T-cell (primary cell): ENCODE measurements around the gene CASP10. TPM values are rescaled to one million over a fixed set of nuclear protein-coding genes. Genes with fewer than 3 reads are reported as not detected.

ENCODE experiments used
- ATAC-seq, 4 experiments: fragments of 200-7000 bp in 3 of 4; fragments of 150-1000 bp in 1 of 4; cut with Tn5 transposase; replicated peaks in 1 of 4; 1 replicate in 3 of 4; 2 replicates in 1 of 4; pipeline ENCODE4 v1.10.0; 2021; ENCODE audit warnings: moderate library complexity in 3 of 4, mild to moderate bottlenecking in 2 of 4, moderate number of reproducible peaks in 1 of 4
- CTCF ChIA-PET, 2 donors: fragments of 300-600 bp; sonication (Branson Sonifier 250); formaldehyde crosslinking; loops; one replicate each; lab custom pipeline; 2022; ENCODE audit warnings: antibody characterized with exemption in 2 of 2; lab: Charles Lee
- POLR2A ChIA-PET, 2 donors: fragments of 300-600 bp; sonication (Branson Sonifier 250); formaldehyde crosslinking; loops; one replicate each; lab custom pipeline; 2022; ENCODE audit warnings: antibody characterized with exemption in 2 of 2; lab: Charles Lee
- DNase-seq, 35 experiments: peaks; one replicate each; pipeline versions ENCODE4 v3.0.0 to v3.0.0-alpha.2; 2013 to 2023
- H3K27ac ChIP-seq: one replicate; pipeline ENCODE4 v1.5.1; 2013; ENCODE audit warnings: low read length
- H3K27me3 ChIP-seq, 2 experiments: replicated peaks in 1 of 2; 1 replicate in 1 of 2; 2 replicates in 1 of 2; pipeline versions ENCODE4 v1.6.1 to v1.7.0; 2013; ENCODE audit warnings: low read length in 1 of 2, mixed read lengths in 1 of 2; ENCODE audit not compliant: control insufficient read depth in 2 of 2, insufficient read depth in 2 of 2; ENCODE audit errors: extremely low read depth in 1 of 2
- H3K36me3 ChIP-seq, 2 donors: 1 replicate in 1 of 2; 2 replicates in 1 of 2; pipeline versions ENCODE4 v1.6.1 to v1.7.0; 2013; ENCODE audit warnings: low read length in 1 of 2; ENCODE audit not compliant: control insufficient read depth in 2 of 2, insufficient read depth in 1 of 2; ENCODE audit errors: extremely low read depth in 1 of 2
- H3K4me1 ChIP-seq, 2 experiments: 1 replicate in 1 of 2; 2 replicates in 1 of 2; pipeline versions ENCODE4 v1.6.1 to v1.7.0; 2013; ENCODE audit warnings: low read length in 2 of 2, mixed read lengths in 1 of 2; ENCODE audit not compliant: insufficient read depth in 2 of 2, control insufficient read depth in 1 of 2; ENCODE audit errors: extremely low read depth in 1 of 2
- H3K4me3 ChIP-seq, 2 donors: 1 replicate in 1 of 2; 2 replicates in 1 of 2; pipeline versions ENCODE4 v1.5.1 to v1.7.0; 2013; ENCODE audit warnings: mild to moderate bottlenecking in 2 of 2, low read length in 1 of 2, moderate library complexity in 1 of 2; ENCODE audit not compliant: control insufficient read depth in 1 of 2; ENCODE audit errors: extremely low read depth in 1 of 2
- H3K9me3 ChIP-seq: 2 replicates; pipeline ENCODE4 v1.7.0; 2013
- H3K27ac Mint-ChIP-seq, 2 donors: one replicate each; pipeline ENCODE4 v1.8.0; 2020 to 2021; ENCODE audit warnings: mild to moderate bottlenecking in 2 of 2, mixed read lengths in 2 of 2
- H3K27me3 Mint-ChIP-seq, 2 donors: one replicate each; pipeline ENCODE4 v1.8.0; 2021 to 2022; ENCODE audit warnings: mixed read lengths in 2 of 2
- H3K36me3 Mint-ChIP-seq: one replicate; pipeline ENCODE4 v1.8.0; 2021; ENCODE audit warnings: mixed read lengths
- H3K4me1 Mint-ChIP-seq, 3 donors: one replicate each; pipeline ENCODE4 v1.8.0; 2020 to 2022; ENCODE audit warnings: mixed read lengths in 3 of 3, mild to moderate bottlenecking in 1 of 3
- H3K4me3 Mint-ChIP-seq, 3 donors: one replicate each; pipeline ENCODE4 v1.8.0; 2020 to 2022; ENCODE audit warnings: mild to moderate bottlenecking in 3 of 3, mixed read lengths in 3 of 3, moderate library complexity in 3 of 3
- H3K9me3 Mint-ChIP-seq, 3 donors: one replicate each; pipeline ENCODE4 v1.8.0; 2020 to 2022; ENCODE audit warnings: mixed read lengths in 3 of 3
- WGBS: methylation state at CpG from one replicate; pipeline ENCODE4 v1.1.5; 2013; ENCODE audit warnings: missing lambda C conversion rate; ENCODE audit not compliant: insufficient coverage; 5-methylcytosine and 5-hydroxymethylcytosine counted together
- total RNA-seq, 35 experiments: library from RNA in 6 of 35; stranded (reverse) in 6 of 35; fragments of 120-200 nt in 1 of 35; gene quantifications; one replicate each; pipeline versions ENCODE4 v1.2.1 to v1.2.4 and lab custom pipeline; 2013 to 2026

CASP10 gene
- total RNA-seq, 5 donors from 2014 or later (not counting 1 experiment from before 2014, with no cell fraction given), result 23.3 to 46.4 (median 29.2) TPM

DNA sequence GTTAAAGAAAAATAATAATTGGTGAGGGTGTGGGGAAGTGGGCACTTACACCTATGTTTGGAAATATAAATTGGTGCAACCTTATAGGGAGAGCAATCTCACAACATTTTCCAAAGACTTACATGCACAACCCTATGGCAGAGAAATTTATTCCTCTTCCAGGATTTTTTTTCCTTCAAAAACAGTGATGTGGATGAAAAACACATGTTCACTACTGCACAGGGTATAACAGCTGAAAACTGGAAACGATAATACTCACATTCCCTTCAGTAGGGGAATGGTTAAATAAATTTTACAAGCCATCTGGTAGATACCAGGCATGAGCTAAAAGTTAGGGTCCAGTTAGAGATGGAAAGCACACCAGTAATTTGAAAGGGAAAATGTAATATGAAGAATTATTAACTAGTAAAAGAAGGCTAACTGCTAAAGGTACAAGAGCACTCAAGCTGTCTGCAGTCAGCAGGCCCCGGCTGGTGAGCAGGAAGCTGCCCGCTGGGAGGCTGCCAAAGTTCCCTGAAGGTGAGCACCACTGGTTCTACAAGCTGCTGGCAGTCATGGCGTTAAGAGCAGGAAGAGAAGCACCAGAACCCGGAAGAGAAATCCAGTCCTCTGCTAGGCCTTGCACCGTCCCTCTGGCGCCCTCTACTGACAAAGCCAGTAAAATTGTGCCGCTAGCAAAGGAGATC lies 49.0 kb downstream of the CASP10 start:
- CTCF ChIA-PET, result interaction anchor here (0.6 to 3.4 kb wide), 75 partner anchors 9 to 549 kb away, joined by 3 to 168 read pairs (median 6); partner anchors contain the start of genes CASP10 (in 2 of the 2), CASP8 (in 2 of the 2), ALS2 (in 1 of the 2) and CFLAR (in 1 of the 2)
- H3K27ac ChIP-seq, result peak overlapping the region; percentile 81
- H3K4me3 ChIP-seq, result no peak overlapping the region
- Mint-ChIP-seq H3K4me3 (peak overlapping the region; percentile 57 to 94 (median 89)), H3K36me3 (peaks cover 10% of the 10 kb centered on the region), H3K27ac (peak overlapping the region; percentile 72 to 93), H3K9me3 (no peaks in the 10 kb centered on the region), H3K27me3 (no peaks in the 10 kb centered on the region), H3K4me1 (peaks cover 44 to 60% (median 56%) of the 10 kb centered on the region in 3 donors)
- H3K36me3 ChIP-seq, result no peaks in the 10 kb centered on the region
- POLR2A ChIA-PET, result interaction anchor here (0.5 to 3.0 kb wide), 7 partner anchors 30 to 1935 kb away, joined by 3 to 32 read pairs (median 6); partner anchors contain the start of genes CASP10 (in 1 of the 2), CASP8 (in 1 of the 2) and CLK1 (in 1 of the 2)
- peaks cover 40 to 43% of the 10 kb centered on the region in 2 experiments for H3K4me1 ChIP-seq
- DNase-seq (peak; percentile 75 to 97 (median 88)), ATAC-seq (peak; percentile 53 to 56 (median 54))
- H3K27me3 ChIP-seq, result no peaks in the 10 kb centered on the region
- WGBS, result 0% methylated on average over 6 of the region's 8 CpGs
- H3K9me3 ChIP-seq, result no peaks in the 10 kb centered on the region

DNA sequence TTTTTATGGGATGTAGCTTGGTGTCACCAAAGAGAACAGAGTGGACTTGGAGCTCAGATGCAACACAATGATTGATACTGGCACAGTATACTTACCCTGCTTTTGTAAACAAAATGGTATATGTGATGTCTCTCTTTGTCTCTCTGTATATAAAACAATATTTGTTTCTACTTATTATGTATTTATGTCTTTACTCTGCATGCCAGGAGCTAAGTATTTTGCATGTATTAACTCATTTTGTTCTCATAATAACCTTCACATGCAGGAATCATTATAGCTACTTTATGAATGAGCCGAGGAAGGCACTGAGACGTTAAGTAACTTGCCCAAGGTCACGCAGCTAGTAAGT lies 49.5 kb downstream of the CASP10 start:
- CTCF ChIA-PET, result interaction anchor here (0.6 to 3.4 kb wide), 79 partner anchors 10 to 723 kb away, joined by 3 to 168 read pairs (median 6); partner anchors contain the start of genes CASP10 (in 2 of the 2), CASP8 (in 2 of the 2), ALS2 (in 1 of the 2) and CFLAR (in 1 of the 2)
- Mint-ChIP-seq H3K4me1 (peaks cover 50 to 64% (median 58%) of the 10 kb centered on the region in 3 donors), H3K27me3 (no peaks in the 10 kb centered on the region), H3K27ac (peak overlapping the region; percentile 72 to 93), H3K4me3 (peak overlapping the region; percentile 57 to 94 (median 89)), H3K9me3 (no peaks in the 10 kb centered on the region), H3K36me3 (peaks cover 10% of the 10 kb centered on the region)
- Histone ChIP-seq H3K4me1 (peaks cover 44 to 46% of the 10 kb centered on the region in 2 experiments), H3K27me3 (no peaks in the 10 kb centered on the region), H3K9me3 (no peaks in the 10 kb centered on the region), H3K27ac (peak overlapping the region; percentile 81), H3K36me3 (peaks cover 0 to 1% of the 10 kb centered on the region in 2 donors), H3K4me3 (no peak overlapping the region)
- DNase-seq (no peak), ATAC-seq (no peak)
- 38% methylated on average over 3 of the region's 3 CpGs for WGBS
- POLR2A ChIA-PET, result interaction anchor here (0.7 to 3.0 kb wide), 7 partner anchors 29 to 1935 kb away, joined by 3 to 32 read pairs (median 4); partner anchors contain the start of genes CASP10 (in 1 of the 2), CASP8 (in 1 of the 2), CLK1 (in 1 of the 2) and STRADB (in 1 of the 2)

DNA sequence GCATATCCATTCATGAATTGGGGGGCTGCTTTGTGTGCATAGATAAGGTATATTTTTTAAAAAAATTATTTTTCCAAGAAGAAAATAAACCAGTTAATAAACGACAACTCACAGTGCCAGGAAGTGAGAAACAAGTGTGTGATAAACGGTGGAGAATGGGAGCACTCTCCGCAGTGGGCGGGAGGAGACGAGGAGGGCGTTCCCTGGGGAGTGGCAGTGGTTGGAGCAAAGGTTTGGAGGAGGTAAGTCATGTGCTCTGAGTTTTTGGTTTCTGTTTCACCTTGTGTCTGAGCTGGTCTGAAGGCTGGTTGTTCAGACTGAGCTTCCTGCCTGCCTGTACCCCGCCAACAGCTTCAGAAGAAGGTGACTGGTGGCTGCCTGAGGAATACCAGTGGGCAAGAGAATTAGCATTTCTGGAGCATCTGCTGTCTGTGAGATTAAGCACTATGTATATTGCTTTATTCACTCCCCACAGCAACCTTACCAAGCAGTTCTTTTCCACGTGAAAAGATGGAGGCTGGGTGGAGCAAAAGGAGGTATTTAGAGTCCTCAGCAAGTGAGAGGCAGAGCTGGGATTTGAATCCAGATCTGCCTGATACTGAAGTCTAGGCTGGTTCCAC lies 50.4 kb downstream of the CASP10 start:
- peak; percentile 59 to 93 (median 79) for DNase-seq
- Mint-ChIP-seq H3K4me3 (peak overlapping the region; percentile 89 to 97 (median 94)), H3K4me1 (peaks cover 53 to 70% (median 63%) of the 10 kb centered on the region in 3 donors), H3K9me3 (no peaks in the 10 kb centered on the region), H3K27ac (peak overlapping the region; percentile 93 to 95), H3K36me3 (peaks cover 14% of the 10 kb centered on the region), H3K27me3 (no peaks in the 10 kb centered on the region)
- WGBS, result 0% methylated on average over 4 of the region's 8 CpGs
- POLR2A ChIA-PET, result interaction anchor here (0.5 to 3.0 kb wide), 17 partner anchors 20 to 344 kb away, joined by 3 to 32 read pairs (median 4); partner anchors contain the start of genes CASP10 (in 2 of the 2), CASP8 (in 1 of the 2), CFLAR (in 1 of the 2) and NIF3L1 (in 1 of the 2)
- CTCF ChIA-PET, result interaction anchor here (0.6 to 3.4 kb wide), 63 partner anchors 9 to 547 kb away, joined by 3 to 168 read pairs (median 6); partner anchors contain the start of genes CASP10 (in 2 of the 2), CASP8 (in 2 of the 2), ALS2 (in 1 of the 2) and CFLAR (in 1 of the 2)
- Histone ChIP-seq H3K4me1 (peaks cover 53% of the 10 kb centered on the region in 2 experiments), H3K4me3 (peak overlapping the region; percentile 67 to 88), H3K9me3 (no peaks in the 10 kb centered on the region), H3K36me3 (peaks cover 0 to 8% of the 10 kb centered on the region in 2 donors), H3K27ac (peak overlapping the region; percentile 81), H3K27me3 (no peaks in the 10 kb centered on the region)
- peak; percentile 90 to 94 (median 92) for ATAC-seq

DNA sequence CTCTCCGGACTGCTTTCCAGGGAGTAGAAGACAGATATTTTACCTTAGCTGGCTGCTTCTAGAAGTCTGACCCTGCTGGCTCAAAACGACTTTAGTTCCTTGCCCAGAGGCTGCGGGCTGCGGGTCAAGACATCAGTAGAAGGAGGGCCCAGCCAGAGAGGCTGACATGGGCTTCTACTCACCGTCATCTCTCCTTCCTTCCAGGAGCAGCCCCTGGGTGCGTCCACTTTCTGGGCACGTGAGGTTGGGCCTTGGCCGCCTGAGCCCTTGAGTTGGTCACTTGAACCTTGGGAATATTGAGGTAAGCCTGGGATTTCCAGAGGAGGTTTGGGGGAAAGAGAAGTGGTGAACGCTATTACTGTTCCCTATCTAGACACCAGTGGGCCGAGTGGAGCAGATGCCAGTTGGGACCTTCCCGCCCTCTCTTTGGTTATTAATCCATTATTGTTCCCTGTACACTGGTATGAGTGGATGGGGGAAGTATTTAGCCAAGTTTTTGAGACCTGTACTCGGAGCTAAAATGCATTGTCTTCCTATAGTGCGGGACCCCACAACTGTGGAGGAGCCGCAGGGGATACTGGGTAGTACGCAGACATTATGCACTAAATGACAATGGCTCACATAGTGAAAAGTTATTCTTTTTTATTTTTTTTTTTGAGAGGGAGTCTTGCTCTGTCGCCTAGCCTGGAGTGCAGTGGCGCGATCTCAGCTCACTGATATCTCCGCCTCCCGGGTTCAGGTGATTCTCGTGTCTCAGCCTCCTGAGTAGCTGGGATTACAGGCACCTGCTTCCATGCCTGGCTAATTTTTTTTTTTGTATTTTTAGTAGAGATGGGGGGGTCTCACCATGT lies 51.1 kb downstream of the CASP10 start:
- Histone ChIP-seq H3K9me3 (no peaks in the 10 kb centered on the region), H3K4me1 (peaks cover 51% of the 10 kb centered on the region in 2 experiments), H3K27me3 (no peaks in the 10 kb centered on the region), H3K27ac (peak overlapping the region; percentile 81), H3K4me3 (peak overlapping the region; percentile 67 to 88), H3K36me3 (peaks cover 0 to 8% of the 10 kb centered on the region in 2 donors)
- Mint-ChIP-seq H3K9me3 (no peaks in the 10 kb centered on the region), H3K27me3 (no peaks in the 10 kb centered on the region), H3K36me3 (peaks cover 13% of the 10 kb centered on the region), H3K4me1 (peaks cover 48 to 64% (median 57%) of the 10 kb centered on the region in 3 donors), H3K27ac (peak overlapping the region; percentile 93 to 95), H3K4me3 (peak overlapping the region; percentile 89 to 97 (median 94))
- ChIA-PET CTCF (interaction anchor here (0.6 to 3.4 kb wide), 52 partner anchors 11 to 547 kb away, joined by 3 to 168 read pairs (median 6); partner anchors contain the start of genes CASP10 (in 2 of the 2), CASP8 (in 2 of the 2), ALS2 (in 1 of the 2) and CFLAR (in 1 of the 2)), POLR2A (interaction anchor here (0.5 to 3.0 kb wide), 15 partner anchors 19 to 344 kb away, joined by 3 to 32 read pairs (median 4); partner anchors contain the start of genes CASP10 (in 2 of the 2), CASP8 (in 1 of the 2), CFLAR (in 1 of the 2) and NIF3L1 (in 1 of the 2))
- under 1% methylated on average over 14 of the region's 21 CpGs for WGBS
- ATAC-seq (peak in 2 of 4 experiments; percentile 8 to 13), DNase-seq (peak in 3 of 35 experiments; percentile 7 to 35 (median 19))

DNA sequence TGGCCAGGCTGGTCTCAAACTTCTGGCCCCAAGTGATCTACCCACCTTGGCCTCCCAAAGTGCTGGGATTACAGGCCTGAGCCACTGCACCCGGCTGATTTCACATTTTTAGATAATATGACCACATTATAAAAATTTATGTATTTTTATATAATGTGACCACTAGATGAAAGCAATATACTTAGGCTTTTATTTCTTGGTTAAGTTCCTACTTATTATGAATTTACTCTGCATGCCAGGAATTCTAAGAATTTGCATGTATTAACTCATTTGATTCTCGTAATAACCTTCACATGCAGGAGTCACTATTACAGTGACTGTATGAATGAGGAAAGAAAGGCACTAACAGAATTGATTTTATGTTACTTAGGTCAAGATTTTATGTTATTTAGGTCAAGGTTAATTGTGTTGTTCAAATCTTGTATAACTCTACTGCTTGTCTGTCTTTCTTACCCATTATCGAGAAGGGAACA lies 51.8 kb downstream of the CASP10 start:
- DNase-seq, result no peak
- ChIA-PET CTCF (interaction anchor here (0.6 to 3.4 kb wide), 8 partner anchors 12 to 521 kb away, joined by 3 to 168 read pairs (median 4); partner anchors contain the start of genes CASP10 (in 1 of the 2) and CASP8 (in 1 of the 2)), POLR2A (interaction anchor here (0.6 to 1.1 kb wide), 2 partner anchors 28 to 1184 kb away, joined by 3 to 8 read pairs; no protein-coding TSS in a partner anchor)
- H3K4me1 ChIP-seq, result peaks cover 51 to 53% of the 10 kb centered on the region in 2 experiments
- H3K27ac Mint-ChIP-seq, result peak overlapping the region; percentile 93 to 95
- peak overlapping the region; percentile 81 for H3K27ac ChIP-seq
- no peaks in the 10 kb centered on the region for H3K9me3 Mint-ChIP-seq
- H3K4me1 Mint-ChIP-seq, result peaks cover 50 to 68% (median 56%) of the 10 kb centered on the region in 3 donors
- no CpG with 5 or more reads among the region's 3 CpGs for WGBS
- peaks cover 2 to 11% of the 10 kb centered on the region in 2 donors for H3K36me3 ChIP-seq
- H3K4me3 Mint-ChIP-seq, result peak overlapping the region; percentile 89 to 97 (median 94)
- peaks cover 18% of the 10 kb centered on the region for H3K36me3 Mint-ChIP-seq
- no peak for ATAC-seq
- no peaks in the 10 kb centered on the region for H3K27me3 ChIP-seq
- H3K4me3 ChIP-seq, result peak overlapping the region; percentile 67 to 88
- no peaks in the 10 kb centered on the region for H3K27me3 Mint-ChIP-seq
- H3K9me3 ChIP-seq, result no peaks in the 10 kb centered on the region
